HCT116 (cell line): ENCODE results near the gene CCR5AS.

Experiments
- ATAC-seq: fragments of 200-7000 bp; cut with Tn5 transposase; 2 replicates; pipeline ENCODE4 v1.9.1; 2020; ENCODE audit warnings: mild to moderate bottlenecking, moderate library complexity
- BruUV-seq: library from RNA; stranded (reverse); fragments of 400-500 nt; replicated peaks from 2 replicates; lab custom pipeline; 2021; lab: Mats Ljungman, UMichigan
- CTCF ChIA-PET: fragments of 300-600 bp; sonication (Branson Sonifier 250); formaldehyde crosslinking; loops from one replicate; lab custom pipeline; 2021; ENCODE audit warnings: antibody characterized with exemption; lab: Charles Lee
- POLR2A ChIA-PET: fragments of 300-600, 350-600 bp; sonication (Branson Sonifier 250); formaldehyde crosslinking; loops from one replicate; lab custom pipeline; 2021; ENCODE audit warnings: antibody characterized with exemption; lab: Charles Lee
- RAD21 ChIA-PET, 2 experiments: fragments of 300-600 bp; sonication (Branson Sonifier 250); formaldehyde crosslinking; loops; one replicate each; lab custom pipeline; 2023; ENCODE audit warnings: low total read pairs in 2 of 2; ENCODE audit not compliant: uncharacterized antibody in 2 of 2, unreplicated experiment in 2 of 2, low non-redundant PET in 1 of 2; lab: Charles Lee
- DNase-seq: peaks from one replicate; pipeline ENCODE4 v3.0.0-alpha.2; 2010; ENCODE audit warnings: low read depth, low spot score
- H2AFZ ChIP-seq: fragments of 200-600 bp; shearing (Covaris generic), sonication (generic); 2 replicates; pipeline ENCODE4 v1.6.1; 2017; ENCODE audit warnings: low read depth, mixed run types, mixed read lengths, antibody characterized with exemption, low read length; ENCODE audit not compliant: poor library complexity, severe bottlenecking
- H3K27ac ChIP-seq: 2 replicates; pipeline ENCODE4 v1.5.1; 2012; ENCODE audit warnings: low read depth, low read length
- H3K27me3 ChIP-seq: fragments of 200-600 bp; sonication (generic); 2 replicates; pipeline ENCODE4 v1.6.1; 2016; ENCODE audit warnings: mixed run types, low read length, mixed read lengths; ENCODE audit not compliant: insufficient read depth
- H3K36me3 ChIP-seq, 2 experiments: fragments of 200-500 bp in 1 of 2; fragments of 200-600 bp in 1 of 2; sonication (Bioruptor generic) in 1 of 2; sonication (generic) in 1 of 2; 2 replicates each; pipeline versions ENCODE4 v1.5.1 to v1.6.1; 2014 to 2016; ENCODE audit warnings: low read length in 2 of 2, inconsistent platforms in 1 of 2, mixed read lengths in 1 of 2, mixed run types in 1 of 2; ENCODE audit not compliant: insufficient read depth in 2 of 2, control insufficient read depth in 1 of 2
- H3K4me1 ChIP-seq, 2 experiments: fragments of 200-600 bp in 1 of 2; sonication (generic) in 1 of 2; 2 replicates each; pipeline versions ENCODE4 v1.5.1 to v1.6.1; 2012 to 2017; ENCODE audit warnings: low read length in 2 of 2, inconsistent platforms in 1 of 2, mild to moderate bottlenecking in 1 of 2, mixed read lengths in 1 of 2, mixed run types in 1 of 2, moderate library complexity in 1 of 2; ENCODE audit not compliant: insufficient read depth in 2 of 2, control insufficient read depth in 1 of 2
- H3K4me2 ChIP-seq: fragments of 200-600 bp; sonication (generic); 2 replicates; pipeline ENCODE4 v1.6.1; 2017; ENCODE audit warnings: mixed run types, low read length, mixed read lengths
- H3K4me3 ChIP-seq, 2 experiments: fragments of 200-600 bp in 1 of 2; sonication (generic) in 1 of 2; replicated peaks in 1 of 2; 2 replicates each; pipeline ENCODE4 v1.5.1; 2011 to 2016; ENCODE audit warnings: low read length in 2 of 2, control low read depth in 1 of 2, low read depth in 1 of 2, mild to moderate bottlenecking in 1 of 2, mixed read lengths in 1 of 2, mixed run types in 1 of 2
- H3K79me2 ChIP-seq: fragments of 200-600 bp; sonication (generic); 2 replicates; pipeline ENCODE4 v1.6.1; 2017; ENCODE audit warnings: mild to moderate bottlenecking, mixed run types, low read length, moderate library complexity, mixed read lengths; ENCODE audit not compliant: insufficient read depth
- H3K9ac ChIP-seq: fragments of 200-600 bp; sonication (generic); 2 replicates; pipeline ENCODE4 v1.6.1; 2016; ENCODE audit warnings: low read length, mixed read lengths
- H3K9me2 ChIP-seq: fragments of 200-600 bp; sonication (generic), shearing (Covaris generic); 2 replicates; pipeline ENCODE4 v1.6.1; 2017; ENCODE audit warnings: mixed run types, mild to moderate bottlenecking, moderate library complexity; ENCODE audit not compliant: insufficient read depth
- H3K9me3 ChIP-seq, 2 experiments: fragments of 200-500 bp in 1 of 2; fragments of 200-600 bp in 1 of 2; sonication (Bioruptor generic) in 1 of 2; sonication (generic) in 1 of 2; 2 replicates each; pipeline ENCODE4 v1.6.1; 2014 to 2017; ENCODE audit warnings: low read length in 2 of 2, mixed read lengths in 2 of 2, inconsistent platforms in 1 of 2, low read depth in 1 of 2, mild to moderate bottlenecking in 1 of 2, mixed run types in 1 of 2, moderate library complexity in 1 of 2; ENCODE audit not compliant: control insufficient read depth in 1 of 2, insufficient read depth in 1 of 2
- H4K20me1 ChIP-seq: fragments of 200-600 bp; sonication (generic), shearing (Covaris generic); 2 replicates; pipeline ENCODE4 v1.6.1; 2017; ENCODE audit warnings: mixed run types, mild to moderate bottlenecking, moderate library complexity; ENCODE audit not compliant: insufficient read depth
- CBX3 ChIP-seq: IDR thresholded peaks from 2 replicates; pipeline ENCODE4 v1.6.1; 2012; ENCODE audit warnings: low read depth
- EGR1 ChIP-seq: IDR thresholded peaks from 2 replicates; pipeline ENCODE4 v1.6.1; 2012; ENCODE audit warnings: low read depth
- EZH2 ChIP-seq: fragments of 200-600 bp; sonication (generic); IDR thresholded peaks from 2 replicates; pipeline ENCODE4 v1.6.1; 2017; ENCODE audit warnings: antibody characterized with exemption, mixed run types
- EZH2phosphoT487 ChIP-seq: fragments of 200-600 bp; IDR thresholded peaks from 2 replicates; pipeline ENCODE4 v1.6.1; 2018; ENCODE audit warnings: antibody characterized with exemption, borderline replicate concordance
- JUND ChIP-seq: IDR thresholded peaks from 2 replicates; pipeline ENCODE4 v1.6.1; 2012
- POLR2A ChIP-seq: IDR thresholded peaks from 2 replicates; pipeline ENCODE4 v1.7.0; 2011; ENCODE audit warnings: borderline replicate concordance; ENCODE audit not compliant: insufficient read depth, insufficient read length; ENCODE audit errors: extremely low read depth
- RAD21 ChIP-seq: IDR thresholded peaks from 2 replicates; pipeline ENCODE4 v1.6.1; 2012; ENCODE audit warnings: low read depth, mild to moderate bottlenecking
- SIN3A ChIP-seq: IDR thresholded peaks from 2 replicates; pipeline ENCODE4 v1.6.1; 2012; ENCODE audit warnings: low read depth
- SP1 ChIP-seq: IDR thresholded peaks from 2 replicates; pipeline ENCODE4 v1.6.1; 2012; ENCODE audit warnings: low read depth
- TCF7L2 ChIP-seq: IDR thresholded peaks from 2 replicates; pipeline ENCODE4 v1.7.0; 2011; ENCODE audit warnings: borderline replicate concordance, inconsistent platforms; ENCODE audit not compliant: insufficient read depth, insufficient read length; ENCODE audit errors: extremely low read depth
- ZFX ChIP-seq: fragments of 450-650 bp; IDR thresholded peaks from 2 replicates; pipeline ENCODE4 v1.6.1; 2017
- ZNF274 ChIP-seq: fragments of 200-500 bp; sonication (Bioruptor generic); IDR thresholded peaks from 2 replicates; pipeline ENCODE4 v1.6.1; 2014; ENCODE audit warnings: mild to moderate bottlenecking, low read depth, low read length, inconsistent platforms
- intact Hi-C: fragments of 100-400 bp; cut with micrococcal nuclease; formaldehyde crosslinking; loops from 2 replicates; pipeline ENCODE4 v1.10.0; 2022
- TF ChIP-seq, protein P1 (sequence below): IDR thresholded peaks from 2 replicates; pipeline ENCODE4 v1.6.1; 2012
- TF ChIP-seq, protein P2 (sequence below): IDR thresholded peaks from 2 replicates; pipeline ENCODE4 v1.6.1; 2012
- TF ChIP-seq, protein P3 (sequence below): IDR thresholded peaks from 2 replicates; pipeline ENCODE4 v1.6.1; 2011; ENCODE audit warnings: mild to moderate bottlenecking, low read length, moderate library complexity; ENCODE audit not compliant: insufficient replicate concordance; ENCODE audit errors: extremely low read depth

The CCR5AS gene

DNA sequence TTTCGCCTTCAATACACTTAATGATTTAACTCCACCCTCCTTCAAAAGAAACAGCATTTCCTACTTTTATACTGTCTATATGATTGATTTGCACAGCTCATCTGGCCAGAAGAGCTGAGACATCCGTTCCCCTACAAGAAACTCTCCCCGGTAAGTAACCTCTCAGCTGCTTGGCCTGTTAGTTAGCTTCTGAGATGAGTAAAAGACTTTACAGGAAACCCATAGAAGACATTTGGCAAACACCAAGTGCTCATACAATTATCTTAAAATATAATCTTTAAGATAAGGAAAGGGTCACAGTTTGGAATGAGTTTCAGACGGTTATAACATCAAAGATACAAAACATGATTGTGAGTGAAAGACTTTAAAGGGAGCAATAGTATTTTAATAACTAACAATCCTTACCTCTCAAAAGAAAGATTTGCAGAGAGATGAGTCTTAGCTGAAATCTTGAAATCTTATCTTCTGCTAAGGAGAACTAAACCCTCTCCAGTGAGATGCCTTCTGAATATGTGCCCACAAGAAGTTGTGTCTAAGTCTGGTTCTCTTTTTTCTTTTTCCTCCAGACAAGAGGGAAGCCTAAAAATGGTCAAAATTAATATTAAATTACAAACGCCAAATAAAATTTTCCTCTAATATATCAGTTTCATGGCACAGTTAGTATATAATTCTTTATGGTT lies 35.9 kb downstream of the CCR5AS start, which contains the start of gene CCR5:
Gene CCR5 (plus strand): TSS at position 108 of the 680 bp plus-strand sequence. CDS start 1,957 bp downstream, outside the sequence.
- Histone ChIP-seq H3K9ac (no peak within 1 kb of the TSS), H3K27ac (no peak within 1 kb of the TSS), H2AFZ (no peak within 1 kb of the TSS), H3K9me2 (no peaks in the 10 kb centered on the region), H3K36me3 (no peaks in the 10 kb centered on the region), H3K27me3 (peaks cover 57% of the 10 kb centered on the region), H3K79me2 (no peaks in the 10 kb centered on the region), H3K4me2 (no peak within 1 kb of the TSS), H3K4me1 (no peaks in the 10 kb centered on the region), H3K4me3 (no peak within 1 kb of the TSS), H3K9me3 (no peaks in the 10 kb centered on the region), H4K20me1 (no peaks in the 10 kb centered on the region)
- ChIA-PET RAD21 (no interaction called here), POLR2A (no interaction called here), CTCF (interaction anchor here (1.2 to 5.6 kb wide), 4 partner anchors 12 to 294 kb away, joined by 3 to 30 read pairs (median 10); no protein-coding TSS in a partner anchor)
- DNase-seq (no peak), ATAC-seq (no peak)
- no peak for TF ChIP-seq JUND
- TF ChIP-seq, protein P1, sequence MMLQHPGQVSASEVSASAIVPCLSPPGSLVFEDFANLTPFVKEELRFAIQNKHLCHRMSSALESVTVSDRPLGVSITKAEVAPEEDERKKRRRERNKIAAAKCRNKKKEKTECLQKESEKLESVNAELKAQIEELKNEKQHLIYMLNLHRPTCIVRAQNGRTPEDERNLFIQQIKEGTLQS = no peak
- TF ChIP-seq EGR1 = no peak
- no peak for TF ChIP-seq CBX3
- TF ChIP-seq EZH2 = no peak
- no peak for TF ChIP-seq SIN3A
- no peak for TF ChIP-seq EZH2phosphoT487
- no peak for TF ChIP-seq RAD21
- no peak for TF ChIP-seq POLR2A
- TF ChIP-seq SP1 = no peak
- TF ChIP-seq, protein P2, sequence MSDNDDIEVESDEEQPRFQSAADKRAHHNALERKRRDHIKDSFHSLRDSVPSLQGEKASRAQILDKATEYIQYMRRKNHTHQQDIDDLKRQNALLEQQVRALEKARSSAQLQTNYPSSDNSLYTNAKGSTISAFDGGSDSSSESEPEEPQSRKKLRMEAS = no peak
- TF ChIP-seq ZNF274 = no peak
- TF ChIP-seq ZFX = no peak
- no peak for TF ChIP-seq TCF7L2
- TF ChIP-seq, protein P3, sequence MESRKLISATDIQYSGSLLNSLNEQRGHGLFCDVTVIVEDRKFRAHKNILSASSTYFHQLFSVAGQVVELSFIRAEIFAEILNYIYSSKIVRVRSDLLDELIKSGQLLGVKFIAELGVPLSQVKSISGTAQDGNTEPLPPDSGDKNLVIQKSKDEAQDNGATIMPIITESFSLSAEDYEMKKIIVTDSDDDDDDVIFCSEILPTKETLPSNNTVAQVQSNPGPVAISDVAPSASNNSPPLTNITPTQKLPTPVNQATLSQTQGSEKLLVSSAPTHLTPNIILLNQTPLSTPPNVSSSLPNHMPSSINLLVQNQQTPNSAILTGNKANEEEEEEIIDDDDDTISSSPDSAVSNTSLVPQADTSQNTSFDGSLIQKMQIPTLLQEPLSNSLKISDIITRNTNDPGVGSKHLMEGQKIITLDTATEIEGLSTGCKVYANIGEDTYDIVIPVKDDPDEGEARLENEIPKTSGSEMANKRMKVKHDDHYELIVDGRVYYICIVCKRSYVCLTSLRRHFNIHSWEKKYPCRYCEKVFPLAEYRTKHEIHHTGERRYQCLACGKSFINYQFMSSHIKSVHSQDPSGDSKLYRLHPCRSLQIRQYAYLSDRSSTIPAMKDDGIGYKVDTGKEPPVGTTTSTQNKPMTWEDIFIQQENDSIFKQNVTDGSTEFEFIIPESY = no peak
- intact Hi-C loops = loop anchor here (2.0 to 10.0 kb wide), 2 partner anchors 188 to 606 kb away; no protein-coding TSS in a partner anchor
- no TSS peak for BruUV-seq
